ENCODE results near the gene HGFAC.

HGFAC gene

GRCh38 chr4:3445829-3446545 lies 4.2 kb downstream of the HGFAC start:
- H3K27me3 ChIP-seq = peaks cover 9% of the 10 kb centered on the region
- TF ChIP-seq CTCF (IDR thresholded peaks at IDR 0.05) = no peak
- no peaks in the 10 kb centered on the region for H3K36me3 ChIP-seq
- H3K27ac ChIP-seq = no peak overlapping the region
- no peaks in the 10 kb centered on the region for H3K9me3 ChIP-seq
- H3K4me3 ChIP-seq (ENCODE audit: low read depth in 1 of 2, low read length in 1 of 2) = no peak overlapping the region
- H3K4me1 ChIP-seq (ENCODE audit: control insufficient read depth in 1 of 2, insufficient read depth in 1 of 2, low read depth in 1 of 2, low read length in 1 of 2) = no peaks in the 10 kb centered on the region

- no peak overlapping the region for H3K4me3 ChIP-seq (ENCODE audit: low read depth in 1 of 2, low read length in 1 of 2)
- H3K9me3 ChIP-seq = no peaks in the 10 kb centered on the region
- peaks cover 9% of the 10 kb centered on the region for H3K27me3 ChIP-seq
- H3K36me3 ChIP-seq = no peaks in the 10 kb centered on the region
- no peak overlapping the region for H3K27ac ChIP-seq
- no peaks in the 10 kb centered on the region for H3K4me1 ChIP-seq (ENCODE audit: control insufficient read depth in 1 of 2, insufficient read depth in 1 of 2, low read depth in 1 of 2, low read length in 1 of 2)
- no peak for TF ChIP-seq CTCF (IDR thresholded peaks at IDR 0.05)
Measured at GRCh38 chr4:3446631-3447320, 5.0 kb downstream of the HGFAC start.

GRCh38 chr4:3447431-3448395 lies 5.9 kb downstream of the HGFAC start:
- Histone ChIP-seq H3K27me3 (peaks cover 9% of the 10 kb centered on the region), H3K27ac (no peak overlapping the region)
- TF ChIP-seq CTCF (IDR thresholded peaks at IDR 0.05) = no peak

GRCh38 chr4:3449047-3449573 lies 7.3 kb downstream of the HGFAC start:
- Histone ChIP-seq H3K27me3 (peaks cover 9% of the 10 kb centered on the region), H3K27ac (no peak overlapping the region), H3K36me3 (no peaks in the 10 kb centered on the region), H3K4me1 (ENCODE audit: control insufficient read depth in 1 of 2, insufficient read depth in 1 of 2, low read depth in 1 of 2, low read length in 1 of 2) (no peaks in the 10 kb centered on the region), H3K9me3 (no peaks in the 10 kb centered on the region), H3K4me3 (ENCODE audit: low read depth in 1 of 2, low read length in 1 of 2) (no peak overlapping the region)
- TF ChIP-seq CTCF (IDR thresholded peaks at IDR 0.05) = no peak

More at GRCh38 chr4:3447431-3448395, 5.9 kb downstream of the HGFAC start:
- Histone ChIP-seq H3K9me3 (no peaks in the 10 kb centered on the region), H3K36me3 (no peaks in the 10 kb centered on the region), H3K4me3 (ENCODE audit: low read depth in 1 of 2, low read length in 1 of 2) (no peak overlapping the region), H3K4me1 (ENCODE audit: control insufficient read depth in 1 of 2, insufficient read depth in 1 of 2, low read depth in 1 of 2, low read length in 1 of 2) (no peaks in the 10 kb centered on the region)

Data from neutrophil (primary cell).